Measurements from ENCODE around the gene AADACL2. TPM values are rescaled to one million over a fixed set of nuclear protein-coding genes. Genes with fewer than 3 reads are reported as not detected.

The AADACL2 gene
- total RNA-seq, result not detected
- long read RNA-seq, result 0 reads

- H3K27ac ChIP-seq (replicated peaks), result no peak within 1 kb of the TSS
- H3K4me1 ChIP-seq, result no peaks in the 10 kb centered on the region
- no peaks in the 10 kb centered on the region for H3K36me3 ChIP-seq
- no peaks in the 10 kb centered on the region for H3K27me3 ChIP-seq (ENCODE audit: low read depth)
- H3K4me3 ChIP-seq, result no peak within 1 kb of the TSS
- TF ChIP-seq, protein P1, sequence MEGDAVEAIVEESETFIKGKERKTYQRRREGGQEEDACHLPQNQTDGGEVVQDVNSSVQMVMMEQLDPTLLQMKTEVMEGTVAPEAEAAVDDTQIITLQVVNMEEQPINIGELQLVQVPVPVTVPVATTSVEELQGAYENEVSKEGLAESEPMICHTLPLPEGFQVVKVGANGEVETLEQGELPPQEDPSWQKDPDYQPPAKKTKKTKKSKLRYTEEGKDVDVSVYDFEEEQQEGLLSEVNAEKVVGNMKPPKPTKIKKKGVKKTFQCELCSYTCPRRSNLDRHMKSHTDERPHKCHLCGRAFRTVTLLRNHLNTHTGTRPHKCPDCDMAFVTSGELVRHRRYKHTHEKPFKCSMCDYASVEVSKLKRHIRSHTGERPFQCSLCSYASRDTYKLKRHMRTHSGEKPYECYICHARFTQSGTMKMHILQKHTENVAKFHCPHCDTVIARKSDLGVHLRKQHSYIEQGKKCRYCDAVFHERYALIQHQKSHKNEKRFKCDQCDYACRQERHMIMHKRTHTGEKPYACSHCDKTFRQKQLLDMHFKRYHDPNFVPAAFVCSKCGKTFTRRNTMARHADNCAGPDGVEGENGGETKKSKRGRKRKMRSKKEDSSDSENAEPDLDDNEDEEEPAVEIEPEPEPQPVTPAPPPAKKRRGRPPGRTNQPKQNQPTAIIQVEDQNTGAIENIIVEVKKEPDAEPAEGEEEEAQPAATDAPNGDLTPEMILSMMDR (IDR thresholded peaks at IDR 0.05; ENCODE audit: borderline replicate concordance), result no peak
- H3K9me3 ChIP-seq (replicated peaks), result peaks cover 3% of the 10 kb centered on the region
- DNase-seq, result no peak
- intact Hi-C loops (cut with micrococcal nuclease), result no loop called here
Observed at GRCh38 chr3:151733613-151734012, at the start of gene AADACL2. Gene AADACL2, plus strand, starts transcription at chr3:151733927. Its CDS starts 109 bp downstream, at chr3:151734036.

GRCh38 chr3:151684094-151684493 is 49.6 kb upstream of the AADACL2 start:
- TF ChIP-seq, protein P1 (IDR thresholded peaks at IDR 0.05; ENCODE audit: borderline replicate concordance), result no peak
- DNase-seq, result no peak

GRCh38 chr3:151686257-151686656 is 47.5 kb upstream of the AADACL2 start:
- Histone ChIP-seq H3K4me1 (no peaks in the 10 kb centered on the region), H3K9me3 (replicated peaks) (peaks cover 15% of the 10 kb centered on the region), H3K4me3 (no peak overlapping the region), H3K27ac (replicated peaks) (no peak overlapping the region), H3K27me3 (ENCODE audit: low read depth) (no peaks in the 10 kb centered on the region), H3K36me3 (no peaks in the 10 kb centered on the region)
- DNase-seq, result no peak
- TF ChIP-seq, protein P1 (IDR thresholded peaks at IDR 0.05; ENCODE audit: borderline replicate concordance), result no peak
- intact Hi-C loops (cut with micrococcal nuclease), result no loop called here

More at GRCh38 chr3:151684094-151684493, 49.6 kb upstream of the AADACL2 start:
- no peaks in the 10 kb centered on the region for H3K27me3 ChIP-seq (ENCODE audit: low read depth)
- no peaks in the 10 kb centered on the region for H3K4me1 ChIP-seq
- intact Hi-C loops (cut with micrococcal nuclease), result no loop called here
- no peak overlapping the region for H3K27ac ChIP-seq (replicated peaks)
- H3K9me3 ChIP-seq (replicated peaks), result peaks cover 15% of the 10 kb centered on the region
- H3K4me3 ChIP-seq, result no peak overlapping the region
- no peaks in the 10 kb centered on the region for H3K36me3 ChIP-seq

GRCh38 chr3:151687076-151687475 is 46.7 kb upstream of the AADACL2 start:
- TF ChIP-seq, protein P1 (IDR thresholded peaks at IDR 0.05; ENCODE audit: borderline replicate concordance), result no peak
- Histone ChIP-seq H3K4me3 (no peak overlapping the region), H3K36me3 (no peaks in the 10 kb centered on the region), H3K27me3 (ENCODE audit: low read depth) (no peaks in the 10 kb centered on the region), H3K4me1 (no peaks in the 10 kb centered on the region), H3K9me3 (replicated peaks) (peaks cover 15% of the 10 kb centered on the region), H3K27ac (replicated peaks) (no peak overlapping the region)
- no peak for DNase-seq
- intact Hi-C loops (cut with micrococcal nuclease), result no loop called here

GRCh38 chr3:151688571-151688970 is 45.2 kb upstream of the AADACL2 start:
- H3K9me3 ChIP-seq (replicated peaks), result peaks cover 6% of the 10 kb centered on the region
- H3K4me3 ChIP-seq, result no peak overlapping the region
- TF ChIP-seq, protein P1 (IDR thresholded peaks at IDR 0.05; ENCODE audit: borderline replicate concordance), result no peak
- no peaks in the 10 kb centered on the region for H3K4me1 ChIP-seq
- no peak for DNase-seq
- intact Hi-C loops (cut with micrococcal nuclease), result no loop called here
- no peaks in the 10 kb centered on the region for H3K27me3 ChIP-seq (ENCODE audit: low read depth)
- no peaks in the 10 kb centered on the region for H3K36me3 ChIP-seq
- no peak overlapping the region for H3K27ac ChIP-seq (replicated peaks)

Measured in left ventricle myocardium inferior (tissue), 1 donor.